ENCODE data around the gene TACC2.

TACC2 gene

GRCh38 chr10:122232769-122233168, 243.8 kb downstream of the TACC2 start:
- DNase-seq = no peak

- no peak for DNase-seq
Observed at GRCh38 chr10:122233857-122234348, 244.9 kb downstream of the TACC2 start.

GRCh38 chr10:122234416-122234815, 245.5 kb downstream of the TACC2 start:
- DNase-seq = no peak

- DNase-seq = no peak
Observed at GRCh38 chr10:122236690-122237306, 247.8 kb downstream of the TACC2 start.

- DNase-seq = no peak
Observed at GRCh38 chr10:122237331-122237990, 248.5 kb downstream of the TACC2 start.

- no peak for DNase-seq
Observed at GRCh38 chr10:122239578-122240257, 250.8 kb downstream of the TACC2 start.

- no peak for DNase-seq
Observed at GRCh38 chr10:122240401-122240800, 251.4 kb downstream of the TACC2 start.

- no peak for DNase-seq
Observed at GRCh38 chr10:122241836-122242235, 252.9 kb downstream of the TACC2 start.

GRCh38 chr10:122243550-122243949, 254.6 kb downstream of the TACC2 start:
- no peak for DNase-seq

GRCh38 chr10:122244001-122244975, 255.3 kb downstream of the TACC2 start:
- no peak for DNase-seq

- no peak for DNase-seq
Observed at GRCh38 chr10:122245136-122245535, 256.2 kb downstream of the TACC2 start.

GRCh38 chr10:122245897-122246296, 256.9 kb downstream of the TACC2 start:
- no peak for DNase-seq

- DNase-seq = no peak
Observed at GRCh38 chr10:122246830-122247520, 258.0 kb downstream of the TACC2 start.

GRCh38 chr10:122248356-122249302, 259.7 kb downstream of the TACC2 start:
- no peak for DNase-seq

- no peak for DNase-seq
Observed at GRCh38 chr10:122249303-122249850, 260.4 kb downstream of the TACC2 start.

GRCh38 chr10:122249991-122250750, 261.2 kb downstream of the TACC2 start:
- no peak for DNase-seq

GRCh38 chr10:122251459-122252255, 262.7 kb downstream of the TACC2 start:
- DNase-seq = no peak

- DNase-seq = no peak
Observed at GRCh38 chr10:122252805-122253204, 263.8 kb downstream of the TACC2 start.

- no peak for DNase-seq
Observed at GRCh38 chr10:122253605-122254004, 264.6 kb downstream of the TACC2 start.
